Mucosa of descending colon (tissue), 3 donors: ENCODE measurements around the gene ITIH5. TPM values are rescaled to one million over a fixed set of nuclear protein-coding genes. Genes with fewer than 3 reads are reported as not detected.
A peak's percentile ranks its signal among the peaks of the same experiment; 100 is the strongest.

Experiments
- ATAC-seq: fragments of 200-7000 bp; cut with Tn5 transposase; one replicate; pipeline ENCODE4 v1.9.1; 2020; ENCODE audit warnings: mild to moderate bottlenecking, moderate library complexity
- DNase-seq, 3 donors: peaks; one replicate each; pipeline ENCODE4 v3.0.0-alpha.2; 2020
- H3K36me3 ChIP-seq: fragments of 200-600 bp; one replicate; pipeline ENCODE4 v1.8.0; 2021; ENCODE audit warnings: low read depth, mild to moderate bottlenecking
- H3K4me1 ChIP-seq: fragments of 200-600 bp; one replicate; pipeline ENCODE4 v1.8.0; 2021; ENCODE audit warnings: low read depth, mild to moderate bottlenecking
- H3K4me3 ChIP-seq: fragments of 200-600 bp; one replicate; pipeline ENCODE4 v1.8.0; 2021; ENCODE audit warnings: mild to moderate bottlenecking
- H3K9me3 ChIP-seq: fragments of 200-600 bp; one replicate; pipeline ENCODE4 v1.8.0; 2021; ENCODE audit warnings: mild to moderate bottlenecking
- intact Hi-C, 2 donors: fragments of 100-400 bp; cut with DNase I in 1 of 2; cut with micrococcal nuclease in 1 of 2; formaldehyde crosslinking; loops; one replicate each; pipeline versions ENCODE4 v1.11.0 to v1.11.1; 2022; cut with DNase I, micrococcal nuclease
- total RNA-seq, 3 donors: library from RNA; stranded (reverse); fragmentation: NEBNext Ultra II Directional in 2 of 3; extraction: Animal tissue kit (Norgen Biotek cat#: 25700) in 2 of 3; gene quantifications; one replicate each; pipeline versions ENCODE4 v1.2.1 to v1.2.4, GENCODE V29; 2021 to 2023
- TF ChIP-seq, protein P1 (sequence below): fragments of 200-600 bp; IDR thresholded peaks from one replicate; pipeline ENCODE4 v1.8.0; 2022; ENCODE audit warnings: antibody characterized with exemption, mild to moderate bottlenecking
- donor health status: DM: no; HTN: no; CAD: no; lungs with moderate emphysema.
- donor health status: DM: no; HTN: no; CAD: no.
- donor health status: DM: no; HTN: yes; CAD: no.

Gene ITIH5
- total RNA-seq, 3 donors from 2014 or later, result 5.0 to 46.6 (median 8.1) TPM

DNA sequence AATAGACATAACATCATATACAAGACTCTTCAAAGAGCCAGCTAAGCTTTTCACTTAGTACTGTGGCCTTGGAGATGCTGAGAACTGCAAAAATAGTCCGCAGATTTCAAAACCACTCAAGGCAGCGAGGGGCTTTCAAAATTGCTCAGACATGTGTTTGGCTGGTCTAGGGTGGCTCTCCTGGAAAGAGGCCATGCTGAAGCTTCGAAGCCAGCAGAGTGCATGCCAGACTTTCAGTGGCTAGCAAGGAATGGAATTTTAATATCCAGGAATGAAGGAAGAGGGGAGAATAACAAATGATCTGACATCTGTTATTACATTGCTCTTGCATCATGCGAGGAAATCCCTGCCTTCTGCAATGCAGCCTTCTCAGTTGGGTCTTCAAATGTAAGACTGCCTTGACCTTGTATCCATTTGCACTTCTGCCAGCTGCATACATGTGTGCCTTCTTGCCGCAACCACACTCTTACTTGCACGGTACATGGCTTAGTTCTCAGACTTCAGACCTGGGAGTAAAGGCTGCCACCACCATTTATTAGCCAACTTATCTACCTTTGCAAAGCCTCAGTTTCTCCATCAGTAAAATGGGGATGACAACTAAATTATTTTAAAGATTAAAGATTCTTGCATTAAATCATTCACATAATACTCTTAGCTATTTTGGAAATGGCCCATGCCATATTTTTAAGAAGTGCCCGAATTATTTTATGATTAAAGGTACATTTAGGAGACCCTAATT, 55.9 kb downstream of the ITIH5 start:
- DNase-seq (peak in 1 of 3 donors; percentile 27), ATAC-seq (peak; percentile 51)
- no peaks in the 10 kb centered on the region for H3K36me3 ChIP-seq
- H3K4me3 ChIP-seq, result no peak overlapping the region
- TF ChIP-seq, protein P1, sequence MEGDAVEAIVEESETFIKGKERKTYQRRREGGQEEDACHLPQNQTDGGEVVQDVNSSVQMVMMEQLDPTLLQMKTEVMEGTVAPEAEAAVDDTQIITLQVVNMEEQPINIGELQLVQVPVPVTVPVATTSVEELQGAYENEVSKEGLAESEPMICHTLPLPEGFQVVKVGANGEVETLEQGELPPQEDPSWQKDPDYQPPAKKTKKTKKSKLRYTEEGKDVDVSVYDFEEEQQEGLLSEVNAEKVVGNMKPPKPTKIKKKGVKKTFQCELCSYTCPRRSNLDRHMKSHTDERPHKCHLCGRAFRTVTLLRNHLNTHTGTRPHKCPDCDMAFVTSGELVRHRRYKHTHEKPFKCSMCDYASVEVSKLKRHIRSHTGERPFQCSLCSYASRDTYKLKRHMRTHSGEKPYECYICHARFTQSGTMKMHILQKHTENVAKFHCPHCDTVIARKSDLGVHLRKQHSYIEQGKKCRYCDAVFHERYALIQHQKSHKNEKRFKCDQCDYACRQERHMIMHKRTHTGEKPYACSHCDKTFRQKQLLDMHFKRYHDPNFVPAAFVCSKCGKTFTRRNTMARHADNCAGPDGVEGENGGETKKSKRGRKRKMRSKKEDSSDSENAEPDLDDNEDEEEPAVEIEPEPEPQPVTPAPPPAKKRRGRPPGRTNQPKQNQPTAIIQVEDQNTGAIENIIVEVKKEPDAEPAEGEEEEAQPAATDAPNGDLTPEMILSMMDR, result no peak
- H3K4me1 ChIP-seq, result peaks cover 2% of the 10 kb centered on the region
- intact Hi-C loops, result no loop called here
- H3K9me3 ChIP-seq, result no peaks in the 10 kb centered on the region

DNA sequence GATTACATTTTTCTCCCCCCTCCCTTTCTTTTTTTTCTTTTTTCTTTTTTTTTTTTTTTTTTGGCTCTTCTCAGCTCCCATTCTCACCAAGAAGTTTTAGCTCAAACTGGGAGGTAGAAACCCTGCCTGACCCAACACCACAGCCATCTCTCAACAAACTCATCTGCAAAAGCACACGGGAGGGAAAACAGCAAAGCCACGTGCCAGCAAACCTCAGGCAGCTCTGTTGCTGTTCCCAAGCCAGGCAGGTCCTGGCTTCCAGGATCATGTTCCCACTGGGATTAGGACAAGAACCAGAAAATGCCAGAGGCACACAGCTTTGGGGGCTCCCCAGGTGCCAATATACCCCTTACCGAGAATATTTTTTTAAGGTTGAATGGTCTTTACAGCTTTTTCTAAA, 56.7 kb downstream of the ITIH5 start:
- DNase-seq (no peak), ATAC-seq (no peak)
- H3K9me3 ChIP-seq, result no peaks in the 10 kb centered on the region
- TF ChIP-seq, protein P1, result no peak
- intact Hi-C loops, result no loop called here
- H3K36me3 ChIP-seq, result no peaks in the 10 kb centered on the region
- H3K4me3 ChIP-seq, result no peak overlapping the region
- H3K4me1 ChIP-seq, result peaks cover 2% of the 10 kb centered on the region

DNA sequence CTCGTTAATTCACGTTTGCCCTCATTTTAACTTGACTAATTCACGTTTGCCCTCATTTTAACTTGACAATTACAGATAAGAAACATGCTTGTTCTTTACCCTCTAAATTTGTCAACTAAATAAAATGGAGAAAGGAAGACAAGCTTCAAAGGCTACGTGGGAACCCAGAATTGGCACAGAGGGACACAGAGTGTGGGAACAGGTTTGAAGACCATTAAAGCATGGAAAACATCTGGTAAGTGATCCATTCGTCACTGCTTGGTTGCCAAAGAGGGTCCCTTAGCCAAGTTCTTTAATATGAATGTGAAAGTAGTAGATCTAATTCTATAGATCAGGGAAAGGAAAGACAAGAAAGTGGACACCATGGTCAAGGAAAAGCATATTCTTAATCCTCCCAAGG, 57.2 kb downstream of the ITIH5 start:
- H3K4me3 ChIP-seq, result no peak overlapping the region
- H3K4me1 ChIP-seq, result peaks cover 2% of the 10 kb centered on the region
- ATAC-seq, result no peak
- TF ChIP-seq, protein P1, result no peak
- DNase-seq, result no peak
- no peaks in the 10 kb centered on the region for H3K9me3 ChIP-seq
- intact Hi-C loops, result no loop called here
- H3K36me3 ChIP-seq, result no peaks in the 10 kb centered on the region

DNA sequence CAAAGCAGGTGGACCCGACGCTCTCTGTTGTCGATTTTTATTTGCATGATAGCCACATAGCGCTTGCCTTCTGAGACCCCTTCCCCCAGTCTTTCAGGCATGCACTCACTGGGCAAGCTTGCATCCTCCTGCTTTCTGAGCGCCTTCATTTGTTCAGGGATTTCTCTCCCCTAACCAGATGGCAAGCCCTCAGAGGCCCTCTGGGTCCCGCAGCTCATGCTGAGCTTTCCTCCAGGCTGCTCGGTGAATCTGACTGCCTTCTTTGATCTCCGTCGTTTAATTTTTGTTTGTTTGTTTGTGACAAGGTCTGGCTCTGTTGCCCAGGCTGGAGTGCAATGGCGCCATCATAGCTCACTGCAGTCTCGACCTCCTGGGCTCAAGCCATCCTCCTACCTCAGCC, 58.8 kb downstream of the ITIH5 start:
- intact Hi-C loops, result no loop called here
- ATAC-seq (no peak), DNase-seq (no peak)
- Histone ChIP-seq H3K4me3 (no peak overlapping the region), H3K4me1 (peaks cover 2% of the 10 kb centered on the region), H3K9me3 (no peaks in the 10 kb centered on the region), H3K36me3 (no peaks in the 10 kb centered on the region)
- TF ChIP-seq, protein P1, result no peak

DNA sequence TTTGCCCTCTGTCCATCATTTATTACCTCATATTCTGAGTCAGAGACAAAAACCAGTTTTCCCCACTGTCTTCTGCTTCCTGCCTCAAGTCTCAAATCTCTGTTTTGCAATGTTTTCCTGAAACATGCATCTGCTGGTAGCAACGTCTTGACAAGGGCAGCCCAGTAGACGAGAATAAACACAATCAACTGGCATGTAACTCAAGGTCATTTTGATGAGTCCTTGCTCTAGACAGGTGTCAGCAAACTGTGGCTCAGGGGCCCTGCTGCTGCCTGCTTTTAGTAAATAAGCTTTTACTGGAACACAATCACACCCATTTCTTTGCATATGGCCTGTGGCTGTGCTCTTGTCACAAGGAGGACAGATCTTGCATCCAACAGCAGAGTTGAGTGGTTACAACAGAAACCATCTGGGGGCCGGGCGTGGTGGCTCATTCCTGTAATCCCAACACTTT, 59.8 kb downstream of the ITIH5 start:
- DNase-seq (no peak), ATAC-seq (no peak)
- intact Hi-C loops, result no loop called here
- TF ChIP-seq, protein P1, result no peak
- Histone ChIP-seq H3K4me1 (peaks cover 2% of the 10 kb centered on the region), H3K4me3 (no peak overlapping the region), H3K36me3 (no peaks in the 10 kb centered on the region), H3K9me3 (no peaks in the 10 kb centered on the region)
